Prostate gland (tissue), 2 donors: ENCODE results near the gene NUDT1.

Experiments used
- CTCF ChIP-seq, 4 experiments: fragments of 200-600 bp in 2 of 4; fragments of 450-650 bp in 2 of 4; sonication (generic) in 2 of 4; IDR thresholded peaks; 1 replicate in 3 of 4; 2 replicates in 1 of 4; pipeline ENCODE4 v1.5.1; 2016 to 2019; ENCODE audit warnings: antibody characterized with exemption in 4 of 4, mild to moderate bottlenecking in 2 of 4, moderate library complexity in 2 of 4
- POLR2A ChIP-seq: fragments of 450-650 bp; IDR thresholded peaks from one replicate; pipeline ENCODE4 v1.6.1; 2016; ENCODE audit warnings: antibody characterized with exemption, mild to moderate bottlenecking

- TF ChIP-seq CTCF (IDR thresholded peaks at IDR 0.05), result no peak
- TF ChIP-seq POLR2A, result no peak
Measured at GRCh38 chr7:2258661-2259365, 16.8 kb downstream of the NUDT1 start.
